ENCODE data around the gene SYNGR4.

DNA sequence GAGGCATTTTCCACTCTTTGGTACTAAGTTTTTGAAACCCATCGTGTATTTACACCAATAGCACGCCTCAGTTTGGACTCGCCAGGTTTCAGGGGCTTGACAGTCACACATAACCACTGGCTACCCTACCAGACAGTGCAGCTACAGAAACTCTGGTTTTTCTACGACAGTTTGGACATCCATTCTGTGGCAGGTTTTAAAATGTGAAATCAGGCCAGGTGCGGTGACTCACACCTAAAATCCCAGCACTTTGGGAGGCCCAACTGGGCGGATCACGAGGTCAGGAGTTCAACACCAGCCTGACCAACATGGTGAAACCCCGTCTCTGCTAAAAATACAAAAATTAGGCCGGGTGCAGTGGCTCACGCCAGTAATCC, 14.0 kb downstream of the SYNGR4 start:
- TF ChIP-seq ZNF281 (CRISPR knock-in tag; IDR thresholded peaks at IDR 0.05) (no peak), CTCF (IDR thresholded peaks at IDR 0.05) (no peak), AFF4 (CRISPR knock-in tag; IDR thresholded peaks at IDR 0.05; ENCODE audit: borderline replicate concordance) (no peak), ZNF232 (CRISPR knock-in tag; IDR thresholded peaks at IDR 0.05) (no peak), NR2C2 (CRISPR knock-in tag; IDR thresholded peaks at IDR 0.05) (no peak), JUN (CRISPR knock-in tag; IDR thresholded peaks at IDR 0.05) (no peak), ATF3 (CRISPR knock-in tag; conservative IDR thresholded peaks at IDR 0.05) (no peak), CBFB (CRISPR knock-in tag; IDR thresholded peaks at IDR 0.05; ENCODE audit: low read depth) (no peak), KAT7 (CRISPR knock-in tag; IDR thresholded peaks at IDR 0.05; ENCODE audit: borderline replicate concordance) (no peak), PRDM15 (CRISPR knock-in tag; IDR thresholded peaks at IDR 0.05) (no peak)
- TF ChIP-seq, protein P1, sequence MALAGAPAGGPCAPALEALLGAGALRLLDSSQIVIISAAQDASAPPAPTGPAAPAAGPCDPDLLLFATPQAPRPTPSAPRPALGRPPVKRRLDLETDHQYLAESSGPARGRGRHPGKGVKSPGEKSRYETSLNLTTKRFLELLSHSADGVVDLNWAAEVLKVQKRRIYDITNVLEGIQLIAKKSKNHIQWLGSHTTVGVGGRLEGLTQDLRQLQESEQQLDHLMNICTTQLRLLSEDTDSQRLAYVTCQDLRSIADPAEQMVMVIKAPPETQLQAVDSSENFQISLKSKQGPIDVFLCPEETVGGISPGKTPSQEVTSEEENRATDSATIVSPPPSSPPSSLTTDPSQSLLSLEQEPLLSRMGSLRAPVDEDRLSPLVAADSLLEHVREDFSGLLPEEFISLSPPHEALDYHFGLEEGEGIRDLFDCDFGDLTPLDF (CRISPR knock-in tag; IDR thresholded peaks at IDR 0.05), result no peak
- TF ChIP-seq, protein P2, sequence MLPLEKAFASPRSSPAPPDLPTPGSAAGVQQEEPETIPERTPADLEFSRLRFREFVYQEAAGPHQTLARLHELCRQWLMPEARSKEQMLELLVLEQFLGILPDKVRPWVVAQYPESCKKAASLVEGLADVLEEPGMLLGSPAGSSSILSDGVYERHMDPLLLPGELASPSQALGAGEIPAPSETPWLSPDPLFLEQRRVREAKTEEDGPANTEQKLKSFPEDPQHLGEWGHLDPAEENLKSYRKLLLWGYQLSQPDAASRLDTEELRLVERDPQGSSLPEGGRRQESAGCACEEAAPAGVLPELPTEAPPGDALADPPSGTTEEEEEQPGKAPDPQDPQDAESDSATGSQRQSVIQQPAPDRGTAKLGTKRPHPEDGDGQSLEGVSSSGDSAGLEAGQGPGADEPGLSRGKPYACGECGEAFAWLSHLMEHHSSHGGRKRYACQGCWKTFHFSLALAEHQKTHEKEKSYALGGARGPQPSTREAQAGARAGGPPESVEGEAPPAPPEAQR (CRISPR knock-in tag; IDR thresholded peaks at IDR 0.05), result no peak
- TF ChIP-seq, protein P3, sequence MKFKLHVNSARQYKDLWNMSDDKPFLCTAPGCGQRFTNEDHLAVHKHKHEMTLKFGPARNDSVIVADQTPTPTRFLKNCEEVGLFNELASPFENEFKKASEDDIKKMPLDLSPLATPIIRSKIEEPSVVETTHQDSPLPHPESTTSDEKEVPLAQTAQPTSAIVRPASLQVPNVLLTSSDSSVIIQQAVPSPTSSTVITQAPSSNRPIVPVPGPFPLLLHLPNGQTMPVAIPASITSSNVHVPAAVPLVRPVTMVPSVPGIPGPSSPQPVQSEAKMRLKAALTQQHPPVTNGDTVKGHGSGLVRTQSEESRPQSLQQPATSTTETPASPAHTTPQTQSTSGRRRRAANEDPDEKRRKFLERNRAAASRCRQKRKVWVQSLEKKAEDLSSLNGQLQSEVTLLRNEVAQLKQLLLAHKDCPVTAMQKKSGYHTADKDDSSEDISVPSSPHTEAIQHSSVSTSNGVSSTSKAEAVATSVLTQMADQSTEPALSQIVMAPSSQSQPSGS (CRISPR knock-in tag; IDR thresholded peaks at IDR 0.05; ENCODE audit: borderline replicate concordance, low read depth), result no peak

All from WTC11 (cell line).